Activated naive CD4-positive, alpha-beta T cell (primary cell): ENCODE results near the gene HIPK4.

Experiments
- DNase-seq, 4 experiments: peaks; one replicate each; lab custom pipeline; 2025; lab: John Stamatoyannopoulos, UW

Gene HIPK4

GRCh38 chr19:40365613-40366401 lies 24.2 kb downstream of the HIPK4 start:
- DNase-seq: peak in 2 of 4 experiments; percentile 13 to 17

- DNase-seq: no peak
Measured at GRCh38 chr19:40365010-40365409, 25.0 kb downstream of the HIPK4 start.

GRCh38 chr19:40363069-40363468 lies 26.9 kb downstream of the HIPK4 start:
- no peak for DNase-seq

- no peak for DNase-seq
Measured at GRCh38 chr19:40362160-40362559, 27.8 kb downstream of the HIPK4 start.

GRCh38 chr19:40360708-40361241 lies 29.2 kb downstream of the HIPK4 start:
- DNase-seq: no peak

GRCh38 chr19:40360020-40360707 lies 29.8 kb downstream of the HIPK4 start:
- DNase-seq: no peak

GRCh38 chr19:40358773-40359172 lies 31.2 kb downstream of the HIPK4 start:
- no peak for DNase-seq

- DNase-seq: no peak
Measured at GRCh38 chr19:40357640-40358039, 32.3 kb downstream of the HIPK4 start.

GRCh38 chr19:40356681-40357595 lies 33.0 kb downstream of the HIPK4 start:
- no peak for DNase-seq

GRCh38 chr19:40355975-40356680 lies 33.9 kb downstream of the HIPK4 start:
- no peak for DNase-seq

GRCh38 chr19:40348961-40349507 lies 40.9 kb downstream of the HIPK4 start:
- no peak for DNase-seq

GRCh38 chr19:40348125-40348913 lies 41.7 kb downstream of the HIPK4 start, which contains the start of the genes C19orf47 and PLD3:
TSS of gene C19orf47 (minus strand) at chr19:40348397. CDS start at chr19:40341857, 6,540 bp downstream.
TSS of gene PLD3 (plus strand) at chr19:40348695. CDS start at chr19:40366484, 17,789 bp downstream.
- peak; percentile 90 to 97 (median 97) for DNase-seq

GRCh38 chr19:40344422-40344821 lies 45.6 kb downstream of the HIPK4 start:
- no peak for DNase-seq

GRCh38 chr19:40342644-40343311 lies 47.2 kb downstream of the HIPK4 start:
- DNase-seq: no peak

- no peak for DNase-seq
Measured at GRCh38 chr19:40341601-40342482, 48.1 kb downstream of the HIPK4 start.

GRCh38 chr19:40339018-40339728 lies 50.8 kb downstream of the HIPK4 start:
- DNase-seq: no peak

- no peak for DNase-seq
Measured at GRCh38 chr19:40337594-40337993, 52.4 kb downstream of the HIPK4 start.

GRCh38 chr19:40337107-40337506 lies 52.9 kb downstream of the HIPK4 start:
- DNase-seq: no peak
